Skeletal muscle cell (primary cell): Measurements from ENCODE around the gene ZBTB7B.

Experiments
- DNase-seq: peaks from one replicate; pipeline ENCODE4 v3.0.0-alpha.2; 2010; ENCODE audit warnings: low read depth
- H3K4me3 ChIP-seq: 2 replicates; pipeline ENCODE4 v1.5.1; 2011; ENCODE audit warnings: low read depth, mild to moderate bottlenecking, control low read depth, low read length, moderate library complexity

Gene ZBTB7B

GRCh38 chr1:155049651-155050559 lies 47.3 kb downstream of the ZBTB7B start:
- DNase-seq, result no peak
- H3K4me3 ChIP-seq, result peak overlapping the region; percentile 83

- peak within 1 kb of the TSS; percentile 83 for H3K4me3 ChIP-seq
- no peak for DNase-seq
Observed at GRCh38 chr1:155050560-155051341, 48.1 kb downstream of the ZBTB7B start, which contains the start of gene ADAM15. Gene ADAM15 (plus strand): TSS chr1:155051316. CDS start chr1:155051387, 71 bp downstream.

- no peak for DNase-seq
- peak overlapping the region; percentile 83 for H3K4me3 ChIP-seq
Observed at GRCh38 chr1:155051342-155051776, 48.8 kb downstream of the ZBTB7B start.

- peak overlapping the region; percentile 83 for H3K4me3 ChIP-seq
- no peak for DNase-seq
Observed at GRCh38 chr1:155051777-155052398, 49.3 kb downstream of the ZBTB7B start.

GRCh38 chr1:155052439-155053395 lies 50.1 kb downstream of the ZBTB7B start:
- DNase-seq, result no peak

GRCh38 chr1:155053531-155054105 lies 51.0 kb downstream of the ZBTB7B start:
- no peak for DNase-seq
- no peak overlapping the region for H3K4me3 ChIP-seq

More at GRCh38 chr1:155052439-155053395, 50.1 kb downstream of the ZBTB7B start:
- peak overlapping the region; percentile 83 for H3K4me3 ChIP-seq

GRCh38 chr1:155057104-155057503 lies 54.5 kb downstream of the ZBTB7B start:
- no peak for DNase-seq
- no peak overlapping the region for H3K4me3 ChIP-seq

- H3K4me3 ChIP-seq, result no peak overlapping the region
- no peak for DNase-seq
Observed at GRCh38 chr1:155057788-155058211, 55.2 kb downstream of the ZBTB7B start.

- no peak for DNase-seq
- H3K4me3 ChIP-seq, result no peak overlapping the region
Observed at GRCh38 chr1:155060736-155061135, 58.1 kb downstream of the ZBTB7B start.

- no peak for DNase-seq
Observed at GRCh38 chr1:155061381-155062150, 59.0 kb downstream of the ZBTB7B start.

GRCh38 chr1:155062151-155062686 lies 59.6 kb downstream of the ZBTB7B start:
- H3K4me3 ChIP-seq, result no peak overlapping the region
- no peak for DNase-seq

More at GRCh38 chr1:155061381-155062150, 59.0 kb downstream of the ZBTB7B start:
- no peak overlapping the region for H3K4me3 ChIP-seq

GRCh38 chr1:155062702-155063411 lies 60.3 kb downstream of the ZBTB7B start:
- no peak for DNase-seq
- H3K4me3 ChIP-seq, result peak overlapping the region; percentile 90

- peak; percentile 43 for DNase-seq
- peak within 1 kb of the TSS; percentile 90 for H3K4me3 ChIP-seq
Observed at GRCh38 chr1:155063550-155064110, 61.0 kb downstream of the ZBTB7B start, which contains the start of gene EFNA4. Gene EFNA4 (plus strand): TSS chr1:155063740. CDS start chr1:155063824, 84 bp downstream.

GRCh38 chr1:155064111-155064831 lies 61.7 kb downstream of the ZBTB7B start:
- H3K4me3 ChIP-seq, result peak overlapping the region; percentile 90
- no peak for DNase-seq

- no peak for DNase-seq
- H3K4me3 ChIP-seq, result peak overlapping the region; percentile 90
Observed at GRCh38 chr1:155064832-155065429, 62.3 kb downstream of the ZBTB7B start.
